Central memory CD4-positive, alpha-beta T cell (primary cell): Measurements from ENCODE around the gene SERINC5.
"Not testable (repeated sequence)": the region's sequence is repeated elsewhere in the genome, so short reads cannot be mapped to it uniquely, and the experiment has no call there.

Experiments
- DNase-seq: peaks from one replicate; pipeline ENCODE4 v3.0.0; 2022

The SERINC5 gene

GRCh38 chr5:80193401-80193800 lies 62.4 kb downstream of the SERINC5 start:
- DNase-seq: no peak

GRCh38 chr5:80192507-80193241 lies 63.2 kb downstream of the SERINC5 start:
- no peak for DNase-seq

- peak; percentile 63 for DNase-seq
Measured at GRCh38 chr5:80191991-80192398, 63.9 kb downstream of the SERINC5 start.

DNA sequence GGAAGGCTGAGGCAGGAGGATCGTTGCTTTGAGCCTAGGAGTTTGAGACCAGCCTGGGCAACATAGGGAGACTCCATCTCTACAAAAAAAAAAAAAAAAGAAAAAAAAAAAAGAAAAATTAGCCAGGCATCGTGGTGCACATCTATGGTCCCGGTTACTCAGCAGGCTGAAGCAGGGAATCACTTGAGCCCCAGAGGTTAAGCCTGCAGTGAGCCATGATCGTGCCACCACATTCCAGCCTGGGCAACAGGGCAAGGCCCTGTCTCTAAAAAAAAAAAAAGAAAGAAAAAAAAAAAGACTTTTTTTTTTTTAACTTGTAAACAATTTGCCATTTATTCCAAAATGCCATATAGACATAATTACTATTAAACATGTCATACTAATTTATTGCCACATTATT lies 64.5 kb downstream of the SERINC5 start:
- no peak for DNase-seq

- DNase-seq: no peak
Measured at GRCh38 chr5:80190960-80191359, 64.9 kb downstream of the SERINC5 start.

DNA sequence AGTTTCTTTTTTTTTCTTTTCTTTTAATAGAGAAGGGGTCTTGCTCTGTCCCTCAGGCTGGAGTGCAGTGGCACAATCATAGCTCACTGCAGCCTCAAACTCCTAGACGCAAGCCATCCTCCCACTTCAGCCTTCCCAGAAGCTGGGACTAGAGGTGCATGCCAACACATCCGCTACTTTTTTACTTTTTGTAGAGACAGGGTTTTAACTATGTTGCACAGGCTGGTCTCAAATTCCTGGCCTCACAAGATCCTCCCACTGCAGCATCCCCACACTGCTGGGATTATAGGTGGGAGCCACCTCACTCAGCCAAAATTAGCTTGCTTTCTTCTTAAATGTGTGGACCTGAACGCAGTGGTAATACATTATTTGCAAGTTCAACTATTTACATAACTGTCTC lies 66.1 kb downstream of the SERINC5 start:
- DNase-seq: no peak

GRCh38 chr5:80189201-80189600 lies 66.6 kb downstream of the SERINC5 start:
- DNase-seq: no peak

DNA sequence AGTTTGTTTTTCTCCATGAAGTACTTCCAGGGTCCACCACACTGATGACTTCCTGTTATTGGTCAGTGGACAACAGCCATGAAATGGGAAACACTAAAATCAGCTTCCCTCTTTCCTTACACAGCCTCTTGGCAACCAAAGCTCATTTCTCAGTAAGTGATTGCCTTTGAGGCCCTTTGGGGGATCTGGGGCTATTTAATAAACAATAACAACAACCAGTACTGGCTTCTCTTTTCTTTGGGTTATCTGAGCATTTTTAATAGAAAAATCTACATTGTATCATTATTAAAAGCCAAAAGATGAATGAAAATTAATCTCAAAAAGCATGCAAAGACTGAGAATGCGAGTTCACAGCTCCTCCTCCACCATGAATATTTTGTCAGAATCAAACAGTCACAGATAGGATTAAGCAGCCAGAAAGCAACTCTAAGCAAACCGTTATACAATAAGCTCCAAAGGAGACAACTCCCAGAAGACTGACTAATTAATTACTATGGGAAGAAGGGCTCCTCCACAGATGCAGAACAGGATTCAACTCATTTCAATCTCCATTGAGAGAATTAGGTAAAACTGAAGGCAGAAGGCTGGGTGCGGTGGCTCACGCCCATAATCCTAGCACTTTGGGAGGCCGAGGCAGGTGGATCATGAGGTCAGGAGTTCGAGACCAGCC lies 68.3 kb downstream of the SERINC5 start:
- DNase-seq: no peak

GRCh38 chr5:80185535-80185934 lies 70.3 kb downstream of the SERINC5 start:
- not testable (repeated sequence) for DNase-seq

DNA sequence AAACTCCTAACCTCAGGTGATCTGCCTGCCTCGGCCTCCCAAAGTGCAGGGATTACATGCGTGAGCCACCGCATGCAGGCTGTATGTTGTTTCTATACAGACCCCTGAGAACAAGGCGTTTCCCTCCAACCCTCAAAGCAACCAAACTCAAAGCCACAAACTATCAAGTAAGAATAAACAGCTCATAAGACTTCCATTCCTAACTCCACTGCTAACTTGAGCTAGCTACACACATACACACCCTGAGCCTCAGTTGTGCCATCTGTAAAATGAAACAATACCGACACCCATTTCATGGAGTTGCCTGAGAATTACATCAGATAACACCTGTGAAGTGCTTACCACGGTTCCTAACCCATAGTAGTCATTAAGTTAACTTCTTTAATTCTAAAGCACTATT lies 70.8 kb downstream of the SERINC5 start:
- DNase-seq: no peak

DNA sequence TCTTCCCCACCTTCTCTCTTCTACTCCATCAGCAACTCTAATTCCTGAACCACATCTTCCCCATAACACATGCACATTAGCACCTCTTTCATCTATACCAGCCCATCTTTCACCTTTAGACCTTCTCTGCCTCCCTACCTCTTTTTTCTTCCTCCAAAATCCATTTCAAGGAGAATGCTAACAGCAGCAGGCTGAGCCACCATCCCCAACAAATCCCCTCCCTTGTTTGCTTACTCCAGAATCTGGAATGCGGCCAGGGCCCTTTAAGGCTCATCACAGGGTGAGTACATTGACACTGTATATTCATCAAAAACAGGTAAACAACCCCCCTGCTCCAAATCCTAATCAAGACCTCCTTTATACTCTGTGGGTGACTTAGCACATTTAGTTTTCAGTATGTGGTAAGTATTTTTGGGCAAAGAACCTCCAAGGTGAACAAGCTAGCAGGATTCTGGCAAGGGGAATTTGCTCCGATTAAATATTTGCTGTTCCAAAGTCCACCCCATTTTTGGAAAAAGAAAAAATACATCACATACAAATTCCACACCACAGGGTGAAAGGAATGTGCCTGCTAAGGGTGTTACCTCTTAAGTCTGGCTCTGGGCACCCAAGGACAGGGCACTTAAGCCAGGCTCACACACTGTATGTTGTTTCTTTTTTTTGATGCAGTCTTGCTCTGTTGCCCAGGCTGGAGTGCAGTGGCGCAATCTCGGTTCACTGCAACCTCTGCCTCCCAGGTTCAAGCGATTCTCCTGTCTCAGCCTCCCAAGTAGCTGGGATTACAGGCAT lies 71.4 kb downstream of the SERINC5 start:
- DNase-seq: no peak

DNA sequence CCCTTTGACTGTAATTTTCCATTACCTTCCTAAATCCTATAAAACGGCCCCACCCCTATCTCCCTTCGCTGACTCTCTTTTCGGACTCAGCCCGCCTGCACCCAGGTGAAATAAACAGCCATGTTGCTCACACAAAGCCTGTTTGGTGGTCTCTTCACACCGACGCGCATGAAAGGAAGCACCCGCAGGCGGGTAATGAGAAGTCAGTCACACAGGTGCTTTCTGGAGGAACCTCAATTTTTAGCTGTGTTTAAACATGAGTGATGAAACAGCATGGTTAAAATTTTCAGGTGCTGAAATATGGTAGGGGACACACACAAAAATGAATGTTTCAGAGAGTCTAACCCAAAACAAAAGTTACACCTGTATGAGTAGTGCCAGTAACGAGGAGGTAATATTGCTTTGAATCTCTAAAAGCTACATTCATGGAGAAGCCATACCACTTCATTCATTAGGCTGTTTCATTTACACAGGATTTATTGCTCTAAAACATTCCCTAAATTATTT lies 72.1 kb downstream of the SERINC5 start:
- not testable (repeated sequence) for DNase-seq

DNA sequence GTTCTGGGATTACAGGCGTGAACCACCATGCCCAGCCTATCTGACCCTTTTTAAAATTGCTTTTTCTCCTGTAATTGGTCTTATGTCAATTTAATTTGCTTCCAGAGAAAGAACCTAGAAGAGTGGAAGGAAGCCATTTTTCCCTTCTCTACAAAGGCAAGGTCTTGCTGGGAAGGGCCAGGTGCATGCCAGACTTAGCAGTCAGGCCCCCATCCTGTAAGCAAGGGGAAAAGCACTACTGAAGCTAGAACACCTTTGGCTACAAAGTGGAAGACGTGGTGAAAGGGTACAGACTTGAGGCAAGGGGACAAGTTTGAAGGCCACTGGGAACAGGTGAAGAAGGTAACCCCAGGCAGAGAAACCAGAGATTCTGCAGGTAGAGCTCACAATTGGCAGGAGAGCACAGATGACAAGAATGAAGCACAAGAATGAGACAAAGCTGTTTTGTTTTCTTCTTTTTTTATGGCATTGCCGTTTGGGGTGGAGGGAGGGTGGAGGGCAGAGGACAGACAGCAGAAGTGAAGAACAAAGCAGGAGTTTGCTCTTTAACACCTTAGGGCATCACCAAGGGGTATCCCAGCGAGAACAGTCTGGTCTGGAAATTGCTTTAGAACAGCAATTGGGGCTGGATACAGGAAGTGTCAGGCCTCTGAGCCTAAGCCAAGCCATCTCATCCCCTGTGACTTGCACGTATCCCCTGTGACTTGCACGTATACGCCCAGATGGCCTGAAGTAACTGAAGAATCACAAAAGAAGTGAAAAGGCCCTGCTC lies 72.9 kb downstream of the SERINC5 start:
- no peak for DNase-seq

DNA sequence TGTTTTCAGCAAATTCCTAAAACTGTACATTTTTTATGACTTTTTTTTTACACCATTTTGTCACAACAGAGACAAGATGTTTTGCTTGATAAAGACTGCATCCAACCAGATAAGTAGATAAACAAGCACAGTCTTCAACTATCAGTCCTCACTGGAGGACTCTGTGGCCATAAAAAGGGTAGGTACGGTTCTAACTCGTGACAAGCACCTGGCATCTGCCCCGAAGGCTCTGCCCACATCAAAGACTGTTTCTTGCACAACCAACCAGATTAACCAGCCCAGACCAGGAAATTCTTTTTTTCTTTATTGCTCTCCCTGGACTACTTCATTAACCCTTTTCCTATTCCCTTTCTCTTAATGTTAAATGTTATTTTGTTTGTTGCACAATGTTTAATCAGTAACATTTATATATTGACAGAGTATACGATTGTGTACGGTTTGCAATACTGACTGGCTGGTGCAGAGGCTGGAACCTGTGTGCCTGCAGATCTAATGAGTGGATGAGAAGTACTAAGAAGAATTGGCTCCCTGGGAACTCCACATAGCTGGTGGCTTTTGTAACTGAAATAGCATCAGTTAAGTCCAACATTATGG lies 74.1 kb downstream of the SERINC5 start:
- DNase-seq: peak; percentile 82

- DNase-seq: no peak
Measured at GRCh38 chr5:80177236-80177635, 78.6 kb downstream of the SERINC5 start.

GRCh38 chr5:80175337-80175736 lies 80.5 kb downstream of the SERINC5 start:
- DNase-seq: no peak

GRCh38 chr5:80174790-80175189 lies 81.1 kb downstream of the SERINC5 start:
- DNase-seq: no peak

GRCh38 chr5:80172067-80172695 lies 83.7 kb downstream of the SERINC5 start:
- DNase-seq: no peak

GRCh38 chr5:80170117-80170535 lies 85.7 kb downstream of the SERINC5 start:
- DNase-seq: no peak

DNA sequence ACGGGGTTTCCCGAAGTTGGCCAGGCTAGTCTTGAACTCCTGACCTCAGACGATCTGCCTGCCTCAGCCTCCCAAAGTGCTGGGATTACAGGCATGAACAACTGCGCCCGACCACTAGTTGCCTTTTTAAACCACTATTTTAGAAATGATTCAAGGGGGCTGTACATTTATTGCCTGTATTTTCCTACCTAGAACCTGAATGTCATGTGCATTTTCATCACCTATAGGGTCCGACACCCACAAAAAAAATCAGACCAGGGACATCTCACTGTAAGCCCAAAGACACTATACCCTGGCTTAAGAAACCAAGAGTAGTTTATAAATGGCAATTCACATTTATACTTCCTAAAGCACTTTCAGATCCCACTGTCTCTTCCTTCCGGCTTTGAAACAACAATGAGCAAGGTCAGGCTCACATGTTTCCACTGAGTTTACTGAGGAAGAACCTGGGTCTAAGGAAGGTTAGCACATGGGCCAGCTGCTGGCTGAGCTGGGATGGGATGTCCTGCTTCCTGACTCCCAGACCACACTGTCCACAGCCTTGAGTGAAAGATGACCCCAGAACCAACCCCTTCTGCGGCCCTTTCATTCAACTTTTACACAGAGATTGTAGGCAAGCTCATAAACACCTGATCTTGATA lies 87.3 kb downstream of the SERINC5 start:
- DNase-seq: no peak

GRCh38 chr5:80165452-80165851 lies 90.4 kb downstream of the SERINC5 start:
- no peak for DNase-seq
